Parathyroid adenoma (tissue), 2 donors: ENCODE measurements around the gene TCEAL6.
"Not testable (repeated sequence)": the region's sequence is repeated elsewhere in the genome, so short reads cannot be mapped to it uniquely, and the experiment has no call there.

Experiments
- H2AFZ ChIP-seq: fragments of 300-600 bp; sonication (generic); one replicate; pipeline ENCODE4 v1.7.0; 2017; ENCODE audit warnings: antibody characterized with exemption, mild to moderate bottlenecking
- H3K27ac ChIP-seq: fragments of 300-600 bp; sonication (generic); one replicate; pipeline ENCODE4 v1.7.0; 2017
- H3K27me3 ChIP-seq: fragments of 300-600 bp; sonication (generic); one replicate; pipeline ENCODE4 v1.7.0; 2017; ENCODE audit warnings: low read length; ENCODE audit not compliant: control insufficient read depth, insufficient read depth
- H3K36me3 ChIP-seq: fragments of 300-600 bp; sonication (generic); one replicate; pipeline ENCODE4 v1.7.0; 2017; ENCODE audit warnings: low read length; ENCODE audit not compliant: control insufficient read depth, insufficient read depth
- H3K4me1 ChIP-seq: fragments of 300-600 bp; sonication (generic); one replicate; pipeline ENCODE4 v1.7.0; 2017; ENCODE audit warnings: control low read depth
- H3K4me2 ChIP-seq: fragments of 300-600 bp; sonication (generic); one replicate; pipeline ENCODE4 v1.7.0; 2017; ENCODE audit warnings: low read length
- H3K4me3 ChIP-seq: fragments of 300-600 bp; sonication (generic); one replicate; pipeline ENCODE4 v1.7.0; 2017; ENCODE audit warnings: low read depth, low read length
- H3K79me2 ChIP-seq: fragments of 300-600 bp; sonication (generic); one replicate; pipeline ENCODE4 v1.7.0; 2017; ENCODE audit warnings: control low read depth
- H3K9ac ChIP-seq: fragments of 300-600 bp; sonication (generic); one replicate; pipeline ENCODE4 v1.7.0; 2017; ENCODE audit warnings: mild to moderate bottlenecking
- H3K9me3 ChIP-seq: fragments of 300-600 bp; sonication (generic); one replicate; pipeline ENCODE4 v1.7.0; 2017; ENCODE audit warnings: low read length; ENCODE audit not compliant: control insufficient read depth
- TF ChIP-seq, protein P1 (sequence below): fragments of 300-600 bp; sonication (generic); IDR thresholded peaks from one replicate; pipeline ENCODE4 v1.7.0; 2017; ENCODE audit warnings: antibody characterized with exemption, mild to moderate bottlenecking
- donor health status: primary hyperparathyroidism.

TCEAL6 gene

DNA sequence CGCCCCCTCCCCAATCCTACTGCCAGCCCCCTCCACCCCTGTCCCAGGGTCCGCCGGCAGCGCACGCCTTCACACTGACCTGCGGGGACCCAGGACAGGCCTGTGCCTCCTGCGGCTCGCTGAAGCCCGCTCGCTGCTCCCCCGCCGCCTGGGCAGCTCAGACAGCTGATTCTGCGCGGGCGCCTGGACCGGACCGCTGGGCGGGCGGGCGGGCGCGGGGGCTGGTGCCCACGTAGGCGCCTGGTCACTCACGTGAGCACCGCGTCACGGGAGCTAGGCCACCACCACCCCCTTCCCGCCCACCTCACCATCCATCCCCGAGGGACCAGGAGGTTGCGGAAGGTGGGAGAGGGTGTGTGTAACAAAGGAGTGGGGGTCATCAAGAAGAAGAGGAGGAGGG lies at the start of gene TCEAL6:
TCEAL6 (minus strand) TSS at position 208 of the 400 bp plus-strand sequence.
- peak within 1 kb of the TSS; percentile 72 for H2AFZ ChIP-seq
- not testable (repeated sequence) for H3K4me3 ChIP-seq, H3K27ac ChIP-seq

DNA sequence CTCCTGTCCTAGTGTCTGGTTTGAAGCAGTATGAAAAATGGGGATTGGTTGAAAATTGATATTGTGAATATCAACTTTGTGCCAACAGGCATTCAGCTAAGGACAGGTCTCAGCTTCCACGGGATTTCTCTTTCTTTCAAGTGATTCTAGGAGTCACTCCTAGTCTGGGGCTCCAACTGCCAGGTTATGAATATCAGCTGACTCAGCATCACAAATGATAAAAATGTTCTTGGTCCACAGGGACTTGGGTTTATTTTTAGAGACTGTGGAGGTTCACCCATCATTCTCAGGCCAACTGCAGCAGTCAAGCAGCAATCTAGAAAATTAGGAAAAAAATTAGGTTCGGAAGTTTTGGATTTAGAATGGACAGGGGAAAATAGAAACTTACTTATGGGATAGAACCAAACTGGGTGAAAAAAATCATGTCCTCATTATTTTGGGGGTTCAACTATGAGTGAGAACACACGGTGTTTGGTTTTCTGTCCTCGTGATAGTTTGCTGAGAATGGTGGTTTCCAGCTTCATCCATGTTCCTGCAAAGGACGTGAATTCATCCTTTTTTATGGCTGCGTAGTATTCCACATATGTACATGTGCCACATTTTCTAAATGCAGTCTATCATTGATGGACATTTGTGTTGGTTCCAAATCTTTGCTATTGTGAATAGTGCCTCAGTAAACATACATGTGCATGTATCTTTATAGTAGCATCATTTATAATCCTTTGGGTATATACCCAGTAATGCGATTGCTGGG lies 43.9 kb upstream of the TCEAL6 start:
- H3K79me2 ChIP-seq: no peaks in the 10 kb centered on the region
- TF ChIP-seq, protein P1, sequence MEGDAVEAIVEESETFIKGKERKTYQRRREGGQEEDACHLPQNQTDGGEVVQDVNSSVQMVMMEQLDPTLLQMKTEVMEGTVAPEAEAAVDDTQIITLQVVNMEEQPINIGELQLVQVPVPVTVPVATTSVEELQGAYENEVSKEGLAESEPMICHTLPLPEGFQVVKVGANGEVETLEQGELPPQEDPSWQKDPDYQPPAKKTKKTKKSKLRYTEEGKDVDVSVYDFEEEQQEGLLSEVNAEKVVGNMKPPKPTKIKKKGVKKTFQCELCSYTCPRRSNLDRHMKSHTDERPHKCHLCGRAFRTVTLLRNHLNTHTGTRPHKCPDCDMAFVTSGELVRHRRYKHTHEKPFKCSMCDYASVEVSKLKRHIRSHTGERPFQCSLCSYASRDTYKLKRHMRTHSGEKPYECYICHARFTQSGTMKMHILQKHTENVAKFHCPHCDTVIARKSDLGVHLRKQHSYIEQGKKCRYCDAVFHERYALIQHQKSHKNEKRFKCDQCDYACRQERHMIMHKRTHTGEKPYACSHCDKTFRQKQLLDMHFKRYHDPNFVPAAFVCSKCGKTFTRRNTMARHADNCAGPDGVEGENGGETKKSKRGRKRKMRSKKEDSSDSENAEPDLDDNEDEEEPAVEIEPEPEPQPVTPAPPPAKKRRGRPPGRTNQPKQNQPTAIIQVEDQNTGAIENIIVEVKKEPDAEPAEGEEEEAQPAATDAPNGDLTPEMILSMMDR: no peak
- no peak overlapping the region for H3K27ac ChIP-seq
- no peaks in the 10 kb centered on the region for H3K9me3 ChIP-seq
- no peak overlapping the region for H3K4me3 ChIP-seq
- H3K4me2 ChIP-seq: no peak overlapping the region
- H2AFZ ChIP-seq: no peak overlapping the region
- H3K4me1 ChIP-seq: no peaks in the 10 kb centered on the region
- H3K27me3 ChIP-seq: no peaks in the 10 kb centered on the region
- no peaks in the 10 kb centered on the region for H3K36me3 ChIP-seq
- no peak overlapping the region for H3K9ac ChIP-seq

More for the DNA sequence above, at the start of gene TCEAL6:
- H3K36me3 ChIP-seq, H3K27me3 ChIP-seq, H3K4me1 ChIP-seq, H3K9me3 ChIP-seq, H3K79me2 ChIP-seq, H3K9ac ChIP-seq, H3K4me2 ChIP-seq: not testable (repeated sequence)

DNA sequence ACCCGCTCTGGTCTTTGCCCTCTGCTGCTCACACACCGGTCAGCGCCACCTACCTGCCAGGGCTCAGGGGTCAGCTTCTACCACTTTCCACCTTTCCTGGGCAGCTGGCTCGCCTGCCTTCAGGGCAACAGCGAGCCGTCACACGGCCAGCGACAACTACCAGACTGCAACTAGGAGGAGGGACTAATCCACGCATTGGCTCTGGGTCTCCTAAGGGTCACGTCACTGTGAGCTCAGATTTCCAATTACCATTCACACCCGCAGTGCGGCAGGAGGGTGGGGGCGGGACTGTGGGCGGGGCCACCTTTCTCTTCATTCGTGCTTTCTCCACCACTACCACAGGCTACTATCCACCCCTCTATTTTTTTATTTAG lies 13.5 kb upstream of the TCEAL6 start, which contains the start of gene BEX5:
BEX5 (minus strand) TSS at position 172 of the 374 bp plus-strand sequence. CDS start 1,712 bp downstream, outside the sequence.
- H3K4me2 ChIP-seq: peak within 1 kb of the TSS; percentile 72
- peak within 1 kb of the TSS; percentile 71 for H3K4me3 ChIP-seq
- H3K27ac ChIP-seq: peak within 1 kb of the TSS; percentile 90
- H2AFZ ChIP-seq: peak within 1 kb of the TSS; percentile 84
- peak within 1 kb of the TSS; percentile 37 for H3K9ac ChIP-seq
- H3K79me2 ChIP-seq: no peaks in the 10 kb centered on the region
- TF ChIP-seq, protein P1: no peak
- no peaks in the 10 kb centered on the region for H3K4me1 ChIP-seq
- H3K36me3 ChIP-seq: no peaks in the 10 kb centered on the region
- H3K9me3 ChIP-seq: no peaks in the 10 kb centered on the region
- H3K27me3 ChIP-seq: no peaks in the 10 kb centered on the region

GRCh38 chrX:102154900-102155805 lies 12.9 kb upstream of the TCEAL6 start:
- no peaks in the 10 kb centered on the region for H3K9me3 ChIP-seq
- no peaks in the 10 kb centered on the region for H3K4me1 ChIP-seq
- peak overlapping the region; percentile 71 for H3K4me3 ChIP-seq
- no peaks in the 10 kb centered on the region for H3K79me2 ChIP-seq
- H3K36me3 ChIP-seq: no peaks in the 10 kb centered on the region
- no peaks in the 10 kb centered on the region for H3K27me3 ChIP-seq
- H2AFZ ChIP-seq: peak overlapping the region; percentile 82
- TF ChIP-seq, protein P1: no peak
- H3K4me2 ChIP-seq: peak overlapping the region; percentile 72
- peak overlapping the region; percentile 37 for H3K9ac ChIP-seq
- peak overlapping the region; percentile 90 for H3K27ac ChIP-seq

- Histone ChIP-seq H3K79me2 (no peaks in the 10 kb centered on the region), H3K36me3 (no peaks in the 10 kb centered on the region), H3K4me2 (peak overlapping the region; percentile 72), H3K4me3 (peak overlapping the region; percentile 71), H3K4me1 (no peaks in the 10 kb centered on the region), H3K27me3 (no peaks in the 10 kb centered on the region), H3K9ac (no peak overlapping the region), H3K27ac (peak overlapping the region; percentile 90), H3K9me3 (no peaks in the 10 kb centered on the region), H2AFZ (peak overlapping the region; percentile 82)
- TF ChIP-seq, protein P1: peak; percentile 55
Measured at GRCh38 chrX:102154218-102154860, 12.1 kb upstream of the TCEAL6 start.

DNA sequence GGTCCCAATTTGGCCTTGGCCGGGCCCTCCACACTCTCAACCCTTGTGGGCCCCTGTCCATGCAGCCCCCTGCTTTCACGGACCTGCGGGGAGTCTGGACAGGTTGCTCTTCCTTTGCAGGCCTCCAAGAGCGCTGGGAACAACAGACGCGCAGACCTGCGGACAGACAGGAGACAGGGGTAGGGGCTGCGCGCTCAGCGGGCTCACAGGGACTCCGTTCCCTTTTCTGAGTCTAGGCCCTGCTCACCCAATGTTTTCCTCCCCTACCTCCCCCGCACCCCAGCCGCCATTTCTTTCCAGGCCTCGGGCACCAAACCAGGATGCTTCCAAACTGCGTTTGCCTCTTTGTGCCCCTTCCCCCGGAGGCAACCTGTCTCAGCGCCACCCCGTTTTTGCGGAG lies 650 bp downstream of the TCEAL6 start:
- not testable (repeated sequence) for H3K27me3 ChIP-seq, H3K4me1 ChIP-seq, H3K36me3 ChIP-seq, H3K9me3 ChIP-seq, H3K9ac ChIP-seq, H3K4me2 ChIP-seq, H3K79me2 ChIP-seq, H3K27ac ChIP-seq, H3K4me3 ChIP-seq
- H2AFZ ChIP-seq: peak overlapping the region; percentile 72

DNA sequence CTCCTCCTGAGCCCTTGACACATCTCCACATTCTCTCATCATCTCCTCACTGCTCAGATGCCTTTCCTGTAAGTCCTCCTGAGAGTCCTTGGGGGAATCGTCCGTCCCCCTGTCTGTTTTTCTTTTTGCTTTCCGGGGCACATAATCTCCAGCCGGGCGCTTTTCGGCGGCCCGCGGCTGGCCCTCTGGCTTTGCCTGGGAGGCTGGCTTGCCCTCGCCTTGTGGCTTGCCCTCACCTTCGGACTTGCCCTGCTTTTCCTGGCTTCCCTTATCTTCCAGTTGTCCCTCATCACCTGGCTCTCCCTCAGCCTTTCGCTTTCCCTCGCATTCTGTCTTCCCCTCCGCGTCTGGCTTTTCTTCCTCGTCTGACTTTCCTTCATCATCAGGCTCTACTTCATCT lies 1.4 kb downstream of the TCEAL6 start:
- H3K4me3 ChIP-seq, H3K27ac ChIP-seq, H3K4me2 ChIP-seq, H3K36me3 ChIP-seq, H3K27me3 ChIP-seq, H3K79me2 ChIP-seq, H3K4me1 ChIP-seq, H2AFZ ChIP-seq, H3K9me3 ChIP-seq, H3K9ac ChIP-seq: not testable (repeated sequence)
